PFSK-1 (cell line): Measurements from ENCODE around the gene ORC4.

Source experiments
- FOXP2 ChIP-seq: optimal IDR thresholded peaks from 2 replicates; pipeline ENCODE3; 2011; ENCODE audit warnings: borderline replicate concordance, control low read depth, inconsistent platforms; ENCODE audit not compliant: insufficient read depth; ENCODE audit errors: extremely low read length, extremely low read depth
- POLR2AphosphoS5 ChIP-seq: IDR thresholded peaks from 2 replicates; pipeline ENCODE4 v1.6.1; 2012; ENCODE audit warnings: low read depth, mild to moderate bottlenecking, control low read depth, low read length, moderate library complexity
- SIN3A ChIP-seq: IDR thresholded peaks from 2 replicates; pipeline ENCODE4 v1.6.1; 2012; ENCODE audit warnings: mild to moderate bottlenecking, low read length, moderate library complexity, borderline replicate concordance; ENCODE audit not compliant: insufficient read depth
- TAF1 ChIP-seq: IDR thresholded peaks from 2 replicates; pipeline ENCODE4 v1.6.1; 2012; ENCODE audit warnings: low read length, control low read depth, borderline replicate concordance; ENCODE audit not compliant: insufficient read depth
- TF ChIP-seq, protein P1 (sequence below), 2 experiments: IDR thresholded peaks; 2 replicates each; pipeline versions ENCODE4 v1.6.1 to v1.8.0; 2011 to 2012; ENCODE audit warnings: low read depth in 2 of 2, low read length in 2 of 2, control low read depth in 1 of 2, inconsistent platforms in 1 of 2, mild to moderate bottlenecking in 1 of 2, moderate library complexity in 1 of 2; ENCODE audit not compliant: insufficient read depth in 1 of 2

The ORC4 gene

DNA sequence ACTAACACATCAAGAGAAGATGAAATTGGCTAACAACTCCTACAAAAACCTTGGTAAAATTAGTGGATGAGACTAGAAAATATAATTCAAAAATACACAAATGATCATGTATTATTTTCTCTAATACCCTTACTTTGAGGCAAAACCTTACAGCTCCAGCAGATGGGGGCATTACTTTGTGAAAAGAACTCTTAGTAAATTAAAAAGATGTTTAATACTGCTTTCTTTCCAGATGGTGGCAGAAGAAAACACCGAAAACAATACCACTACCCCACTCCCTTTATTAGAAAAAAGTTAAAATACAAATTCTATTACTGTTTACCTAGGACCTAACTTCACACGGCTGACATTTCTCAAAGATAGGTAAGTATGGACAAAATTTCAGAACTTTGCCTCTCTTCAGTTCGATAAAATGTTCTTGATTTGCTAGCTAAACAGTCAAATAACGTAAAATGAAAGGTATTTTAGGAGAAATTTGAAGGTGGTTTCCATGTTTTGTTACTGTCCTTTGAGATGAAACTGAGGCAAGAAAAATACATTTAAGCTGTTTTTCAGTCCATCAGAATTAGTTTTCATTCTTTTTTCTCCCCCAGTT is 30.6 kb downstream of the ORC4 start:
- no peak for TF ChIP-seq SIN3A
- no peak for TF ChIP-seq POLR2AphosphoS5
- TF ChIP-seq FOXP2: no peak
- TF ChIP-seq, protein P1, sequence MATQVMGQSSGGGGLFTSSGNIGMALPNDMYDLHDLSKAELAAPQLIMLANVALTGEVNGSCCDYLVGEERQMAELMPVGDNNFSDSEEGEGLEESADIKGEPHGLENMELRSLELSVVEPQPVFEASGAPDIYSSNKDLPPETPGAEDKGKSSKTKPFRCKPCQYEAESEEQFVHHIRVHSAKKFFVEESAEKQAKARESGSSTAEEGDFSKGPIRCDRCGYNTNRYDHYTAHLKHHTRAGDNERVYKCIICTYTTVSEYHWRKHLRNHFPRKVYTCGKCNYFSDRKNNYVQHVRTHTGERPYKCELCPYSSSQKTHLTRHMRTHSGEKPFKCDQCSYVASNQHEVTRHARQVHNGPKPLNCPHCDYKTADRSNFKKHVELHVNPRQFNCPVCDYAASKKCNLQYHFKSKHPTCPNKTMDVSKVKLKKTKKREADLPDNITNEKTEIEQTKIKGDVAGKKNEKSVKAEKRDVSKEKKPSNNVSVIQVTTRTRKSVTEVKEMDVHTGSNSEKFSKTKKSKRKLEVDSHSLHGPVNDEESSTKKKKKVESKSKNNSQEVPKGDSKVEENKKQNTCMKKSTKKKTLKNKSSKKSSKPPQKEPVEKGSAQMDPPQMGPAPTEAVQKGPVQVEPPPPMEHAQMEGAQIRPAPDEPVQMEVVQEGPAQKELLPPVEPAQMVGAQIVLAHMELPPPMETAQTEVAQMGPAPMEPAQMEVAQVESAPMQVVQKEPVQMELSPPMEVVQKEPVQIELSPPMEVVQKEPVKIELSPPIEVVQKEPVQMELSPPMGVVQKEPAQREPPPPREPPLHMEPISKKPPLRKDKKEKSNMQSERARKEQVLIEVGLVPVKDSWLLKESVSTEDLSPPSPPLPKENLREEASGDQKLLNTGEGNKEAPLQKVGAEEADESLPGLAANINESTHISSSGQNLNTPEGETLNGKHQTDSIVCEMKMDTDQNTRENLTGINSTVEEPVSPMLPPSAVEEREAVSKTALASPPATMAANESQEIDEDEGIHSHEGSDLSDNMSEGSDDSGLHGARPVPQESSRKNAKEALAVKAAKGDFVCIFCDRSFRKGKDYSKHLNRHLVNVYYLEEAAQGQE (IDR thresholded peaks at IDR 0.05; ENCODE audit: insufficient read depth in 1 of 2, low read depth in 2 of 2, low read length in 2 of 2): no peak
- TF ChIP-seq TAF1: no peak

DNA sequence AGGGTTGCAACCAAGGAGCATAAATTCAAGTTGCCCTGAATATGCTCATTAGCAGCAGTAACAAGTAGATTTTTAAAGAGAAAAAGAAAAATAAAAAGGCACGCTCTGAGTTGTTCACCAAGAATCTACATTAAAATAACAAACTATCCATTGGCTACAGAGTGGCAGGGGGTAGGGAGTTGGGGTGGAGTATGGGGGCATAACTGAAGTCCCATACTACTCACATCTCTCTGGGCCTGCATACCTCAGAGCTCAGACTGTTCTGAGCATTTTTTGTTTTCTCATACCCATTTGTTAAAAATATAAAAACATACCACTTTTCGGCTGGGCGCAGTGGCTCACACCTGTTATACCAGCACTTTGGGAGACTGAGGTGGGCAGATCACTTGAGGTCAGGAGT is 31.4 kb downstream of the ORC4 start:
- TF ChIP-seq TAF1 (no peak), FOXP2 (no peak), POLR2AphosphoS5 (no peak), SIN3A (no peak)
- TF ChIP-seq, protein P1 (IDR thresholded peaks at IDR 0.05; ENCODE audit: insufficient read depth in 1 of 2, low read depth in 2 of 2, low read length in 2 of 2): no peak

DNA sequence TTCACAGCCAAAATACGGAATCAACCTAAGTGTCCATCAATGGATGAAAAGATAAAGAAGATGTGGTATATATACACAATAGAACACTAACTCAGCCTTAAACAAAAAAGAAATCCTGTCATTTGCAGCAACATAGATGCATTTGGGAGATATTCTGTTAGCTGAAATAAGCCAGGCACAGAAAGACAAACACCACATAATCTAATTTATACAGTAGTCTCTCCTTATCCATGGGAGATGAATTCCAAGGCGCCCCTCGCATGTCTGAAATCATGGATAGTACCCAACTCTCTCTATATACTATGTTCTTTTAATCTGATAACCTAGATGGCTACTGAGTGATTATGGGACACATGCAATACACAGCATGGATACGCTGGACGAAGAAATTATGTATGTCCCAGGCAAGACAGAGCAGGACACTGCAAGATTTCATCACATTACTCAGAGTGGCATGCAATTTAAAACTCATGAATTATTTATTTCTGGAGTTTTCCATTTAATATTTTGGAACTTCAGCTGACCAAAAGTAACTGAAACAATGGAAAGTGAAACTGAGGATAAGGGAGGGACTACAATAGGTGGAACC is 39.5 kb downstream of the ORC4 start:
- no peak for TF ChIP-seq TAF1
- TF ChIP-seq SIN3A: no peak
- TF ChIP-seq FOXP2: no peak
- TF ChIP-seq POLR2AphosphoS5: no peak
- TF ChIP-seq, protein P1 (IDR thresholded peaks at IDR 0.05; ENCODE audit: insufficient read depth in 1 of 2, low read depth in 2 of 2, low read length in 2 of 2): no peak

DNA sequence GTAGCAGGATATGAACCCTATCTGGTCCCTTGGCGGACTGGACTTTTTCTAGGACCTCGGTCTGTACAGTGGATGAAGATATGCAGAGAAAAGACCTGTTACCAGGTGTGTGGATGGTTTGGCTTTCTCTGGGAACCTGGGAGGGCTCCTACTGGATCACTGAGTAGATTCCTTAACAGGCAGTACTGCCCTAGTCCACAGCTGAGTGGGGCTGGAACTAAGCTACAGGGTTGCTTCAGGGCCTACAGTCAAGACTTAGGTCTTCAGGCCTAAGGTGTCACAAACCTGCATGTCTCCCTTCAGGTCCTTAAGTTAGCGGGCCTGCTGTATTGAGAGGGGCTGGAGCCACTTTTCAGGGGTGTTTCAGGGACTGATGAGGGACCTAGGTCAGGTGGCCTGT is 42.9 kb downstream of the ORC4 start:
- TF ChIP-seq TAF1: no peak
- TF ChIP-seq, protein P1 (IDR thresholded peaks at IDR 0.05; ENCODE audit: insufficient read depth in 1 of 2, low read depth in 2 of 2, low read length in 2 of 2): no peak
- TF ChIP-seq POLR2AphosphoS5: no peak
- no peak for TF ChIP-seq FOXP2
- TF ChIP-seq SIN3A: no peak

DNA sequence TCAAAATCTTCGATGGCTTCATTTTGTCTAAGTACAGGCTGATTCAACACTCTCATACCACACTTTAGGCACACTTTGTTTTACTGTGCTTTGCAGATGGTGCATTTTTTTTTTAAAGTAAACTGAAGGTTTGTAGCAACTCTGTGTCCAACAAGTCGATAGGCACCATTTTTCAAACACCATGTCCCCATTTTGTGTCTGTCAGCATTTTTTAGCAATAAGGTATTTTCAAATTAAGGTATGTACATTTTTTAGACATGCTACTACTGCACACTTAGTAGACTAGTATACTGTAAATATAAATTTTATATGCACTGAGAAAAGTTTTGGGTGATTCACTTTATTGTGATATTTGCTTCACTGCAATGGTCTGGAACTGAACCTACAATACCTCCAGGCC is 44.4 kb downstream of the ORC4 start:
- TF ChIP-seq, protein P1 (IDR thresholded peaks at IDR 0.05; ENCODE audit: insufficient read depth in 1 of 2, low read depth in 2 of 2, low read length in 2 of 2): no peak
- TF ChIP-seq TAF1: no peak
- no peak for TF ChIP-seq SIN3A
- TF ChIP-seq POLR2AphosphoS5: no peak
- no peak for TF ChIP-seq FOXP2
